ENCODE results near the gene CNTNAP3.
"Not testable (repeated sequence)": the region's sequence is repeated elsewhere in the genome, so short reads cannot be mapped to it uniquely, and the experiment has no call there.

Gene CNTNAP3

DNA sequence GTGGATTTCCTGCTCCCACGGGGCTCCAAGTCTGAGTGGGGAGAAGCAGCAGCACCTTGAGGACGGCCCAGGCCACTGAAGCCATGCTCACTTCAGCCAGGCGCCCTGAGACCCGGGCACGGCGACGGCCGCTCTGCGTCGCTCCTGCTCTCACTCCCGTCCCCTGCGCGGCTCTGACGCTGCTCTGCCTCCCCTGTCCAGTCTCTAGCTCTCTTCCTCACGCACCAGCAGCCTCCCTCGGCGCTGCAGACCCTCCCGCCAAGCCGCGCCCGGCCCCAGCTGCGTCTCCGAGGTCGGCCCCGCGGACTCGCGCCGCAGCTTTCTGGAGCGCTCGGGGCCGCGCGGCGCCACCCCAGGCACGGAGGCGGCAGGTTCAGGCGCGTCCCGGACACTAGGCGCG, at the start of gene CNTNAP3:
CNTNAP3 (minus strand) TSS at position 188 of the 400 bp plus-strand sequence; CDS start at position 85, 103 bp downstream.
- peak; percentile 19 for DNase-seq

DNA sequence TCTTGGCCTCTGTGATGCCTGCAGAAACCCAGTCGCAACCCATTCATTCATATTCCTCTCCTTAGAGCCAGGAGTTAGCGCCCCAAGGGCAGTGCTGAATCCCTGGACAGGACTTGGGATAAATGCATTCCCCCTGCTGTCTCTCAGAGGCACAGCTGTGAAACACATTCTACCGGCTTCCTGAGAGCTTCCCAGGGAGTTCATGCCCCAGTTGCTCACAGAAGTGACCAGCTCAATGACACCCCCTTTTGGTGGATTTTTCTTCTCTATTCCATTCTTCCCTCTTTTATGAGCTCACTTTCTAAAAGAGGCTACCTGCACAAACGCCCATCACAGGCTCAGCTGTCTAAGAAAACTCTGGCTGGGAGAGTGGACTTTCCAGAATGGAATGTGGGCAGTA, 8.0 kb downstream of the CNTNAP3 start:
- DNase-seq: not testable (repeated sequence)

GRCh38 chr9:39242513-39242912, 45.5 kb downstream of the CNTNAP3 start:
- not testable (repeated sequence) for DNase-seq

DNA sequence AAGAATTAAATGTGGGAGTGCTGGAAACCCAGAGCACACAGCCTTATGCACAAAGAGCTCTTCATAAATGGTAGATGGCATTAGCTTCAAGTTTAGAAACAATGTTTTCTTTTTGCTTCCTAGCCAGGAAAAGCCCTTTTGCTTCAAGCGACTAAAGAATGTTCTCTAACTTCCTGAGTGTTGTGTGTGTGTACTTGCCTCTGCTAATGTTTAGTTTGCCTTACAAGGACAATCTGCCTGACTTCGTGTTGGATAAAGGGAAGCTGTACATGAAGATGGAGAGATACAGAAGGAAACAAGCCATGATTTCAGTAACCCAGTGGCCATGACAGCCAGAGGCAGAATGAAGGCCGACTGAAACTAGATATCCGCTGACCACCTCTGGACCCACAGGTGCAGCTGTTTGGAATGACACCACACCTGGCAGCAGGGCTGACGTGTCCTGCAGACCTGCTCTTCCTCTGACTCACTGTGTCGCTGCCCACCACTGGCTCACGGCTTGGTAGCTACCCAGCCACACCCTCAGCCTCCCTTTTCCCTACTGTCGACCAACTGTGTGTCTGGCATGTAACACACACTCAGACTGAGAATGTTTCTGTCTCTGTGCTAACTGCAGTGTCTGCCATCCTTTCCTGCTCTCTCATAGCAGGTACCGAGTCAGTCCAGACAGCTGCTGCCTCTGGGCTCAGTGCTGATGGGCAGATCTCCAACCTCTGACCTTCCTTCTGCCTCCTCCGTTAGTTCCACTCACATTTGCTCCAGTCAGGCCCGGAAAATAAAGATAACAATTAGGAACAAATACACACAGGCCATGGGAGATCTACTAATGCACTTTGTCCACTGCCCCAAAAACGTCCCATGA, 55.6 kb downstream of the CNTNAP3 start:
- DNase-seq: not testable (repeated sequence)

DNA sequence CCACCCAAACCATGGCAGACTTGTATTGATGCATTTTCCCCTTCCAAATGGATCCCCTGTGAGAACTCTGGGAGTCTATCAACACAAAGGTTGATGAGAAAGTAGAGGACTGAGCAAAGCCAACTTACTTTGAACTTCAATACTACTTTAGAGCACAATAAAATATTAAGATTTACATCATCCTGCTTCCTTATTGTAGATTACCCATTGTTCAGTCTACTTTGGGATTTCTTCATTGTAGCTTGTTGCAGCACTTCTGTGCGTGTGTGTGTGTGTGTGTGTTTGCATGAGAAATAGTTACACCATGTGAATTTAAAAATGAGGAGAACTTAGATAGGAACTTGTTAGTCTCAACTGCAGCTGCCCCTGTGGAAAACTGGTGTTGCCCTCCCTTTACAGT, 72.0 kb downstream of the CNTNAP3 start:
- DNase-seq: not testable (repeated sequence)

- DNase-seq: not testable (repeated sequence)
Observed at GRCh38 chr9:39209773-39210172, 78.2 kb downstream of the CNTNAP3 start.

- DNase-seq: not testable (repeated sequence)
Observed at GRCh38 chr9:39206643-39207042, 81.3 kb downstream of the CNTNAP3 start.

DNA sequence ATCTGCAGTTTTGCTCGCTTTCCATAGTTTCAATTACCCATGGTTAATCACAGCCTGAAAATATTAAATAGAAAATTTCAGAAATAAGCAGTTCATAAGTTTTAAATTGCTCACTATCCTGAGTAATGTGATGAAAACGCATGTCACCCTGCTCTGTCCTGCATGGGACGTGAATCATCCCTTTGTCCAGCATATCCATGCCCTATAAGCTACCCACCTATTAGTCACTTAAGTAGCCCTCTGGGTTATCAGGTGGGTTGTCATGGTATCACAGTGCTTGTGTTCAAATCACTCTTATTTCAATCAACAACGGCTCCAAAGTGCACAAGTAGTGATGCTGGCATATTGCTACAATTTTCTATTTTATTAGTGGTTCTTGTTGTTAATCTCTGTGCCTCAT, 82.1 kb downstream of the CNTNAP3 start:
- DNase-seq: not testable (repeated sequence)

DNA sequence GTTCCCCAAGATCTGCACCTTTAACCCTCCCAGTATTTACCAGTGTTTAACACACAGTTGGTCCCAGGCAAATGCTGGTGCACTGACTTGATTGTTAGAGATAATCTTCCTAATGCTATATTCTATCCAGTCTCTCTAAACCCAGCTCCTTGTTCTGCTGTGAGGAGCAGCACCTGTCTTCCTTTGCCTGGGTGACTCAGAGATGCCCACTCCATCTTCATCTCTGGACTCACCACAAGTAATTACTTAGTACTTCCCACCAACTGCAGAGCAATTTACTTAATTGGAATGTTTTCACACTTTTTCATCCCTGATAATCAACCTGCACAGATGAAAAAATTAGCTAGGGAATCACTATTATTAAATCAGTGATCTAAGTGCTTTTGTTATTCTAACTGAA, 87.6 kb downstream of the CNTNAP3 start:
- DNase-seq: not testable (repeated sequence)

GRCh38 chr9:39198000-39198709, 89.8 kb downstream of the CNTNAP3 start:
- DNase-seq: not testable (repeated sequence)

DNA sequence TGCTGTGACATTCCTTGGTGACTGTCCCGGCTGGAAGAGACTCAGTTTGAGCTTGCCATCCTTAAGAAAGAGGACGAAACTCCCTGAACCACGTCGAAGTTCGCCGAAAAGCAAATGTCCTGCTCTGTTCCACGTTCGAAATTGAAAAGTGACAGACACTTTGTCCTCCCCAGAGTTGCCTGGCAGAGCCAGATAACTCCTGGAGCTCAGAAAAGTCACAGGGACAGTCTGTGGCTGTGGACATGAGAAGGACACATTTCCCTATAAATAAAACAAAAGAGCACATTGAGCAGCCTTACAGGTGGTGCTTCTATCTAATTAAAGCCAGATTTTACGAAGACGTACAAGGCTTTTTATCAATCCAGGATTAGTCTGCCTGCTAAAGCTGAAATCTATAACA, 116.6 kb downstream of the CNTNAP3 start:
- DNase-seq: not testable (repeated sequence)

DNA sequence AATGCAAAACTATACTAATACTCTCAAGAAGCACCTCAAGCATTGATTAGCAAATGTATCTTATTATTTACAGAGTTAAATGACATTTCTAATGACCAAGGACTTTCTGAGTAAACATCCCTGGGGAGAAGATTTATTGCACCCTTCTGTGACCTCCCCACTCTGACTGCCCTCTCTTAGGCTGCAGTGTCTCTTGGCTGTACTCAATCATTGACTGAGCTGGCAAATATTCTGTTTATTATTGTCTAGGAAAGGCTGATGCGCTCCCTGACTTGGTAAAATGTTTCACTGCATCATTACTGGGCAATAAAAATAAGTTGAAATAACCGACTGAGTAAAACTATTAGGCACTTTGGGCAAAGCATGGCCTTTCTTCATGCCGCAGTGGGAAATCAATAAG, 130.3 kb downstream of the CNTNAP3 start:
- not testable (repeated sequence) for DNase-seq

GRCh38 chr9:39132826-39133552, 155.0 kb downstream of the CNTNAP3 start:
- not testable (repeated sequence) for DNase-seq

DNA sequence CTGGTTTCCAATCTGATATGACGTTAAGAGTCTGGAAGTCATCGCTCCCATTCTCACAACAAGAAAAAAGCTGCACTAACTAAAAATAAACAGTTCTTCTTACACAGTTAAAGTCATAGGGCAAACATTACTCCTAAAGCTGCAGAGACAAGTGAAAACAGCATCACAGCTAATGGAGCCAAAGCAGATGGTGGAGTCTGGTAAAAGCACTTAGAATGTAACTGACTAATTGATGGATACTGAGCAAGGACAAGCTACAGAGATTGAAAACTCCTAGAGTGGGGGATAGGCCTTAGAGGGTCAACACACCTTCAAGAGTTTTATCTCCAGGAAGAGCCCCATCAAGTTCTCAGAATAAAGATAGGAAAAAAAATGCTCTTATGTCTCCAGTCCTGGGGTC, 166.6 kb downstream of the CNTNAP3 start:
- DNase-seq: not testable (repeated sequence)

- not testable (repeated sequence) for DNase-seq
Observed at GRCh38 chr9:39111746-39112145, 176.2 kb downstream of the CNTNAP3 start.

DNA sequence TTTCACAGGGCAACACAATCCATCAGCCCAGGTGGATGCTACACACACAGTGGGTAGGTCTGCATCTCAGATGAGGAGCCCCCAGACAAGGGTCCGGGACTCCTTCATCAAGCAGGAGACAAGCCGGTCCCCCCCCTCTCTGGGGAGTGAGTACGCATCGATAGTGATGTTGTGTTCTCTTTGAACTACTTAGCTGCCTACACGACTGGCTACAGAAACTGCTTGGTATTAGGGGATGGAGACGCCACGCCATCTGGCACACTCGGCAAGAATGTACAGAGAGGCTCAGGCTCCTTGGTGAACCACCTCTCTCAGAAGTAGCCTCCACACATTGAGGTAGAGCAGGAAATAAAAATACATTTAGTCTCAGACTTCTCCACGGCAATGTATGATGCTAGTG, 179.8 kb downstream of the CNTNAP3 start:
- no peak for DNase-seq

GRCh38 chr9:39097208-39097607, 190.8 kb downstream of the CNTNAP3 start:
- DNase-seq: not testable (repeated sequence)

GRCh38 chr9:39085311-39085710, 202.7 kb downstream of the CNTNAP3 start:
- not testable (repeated sequence) for DNase-seq

GRCh38 chr9:39082574-39082973, 205.4 kb downstream of the CNTNAP3 start:
- DNase-seq: not testable (repeated sequence)

- not testable (repeated sequence) for DNase-seq
Observed at GRCh38 chr9:39080081-39080480, 207.9 kb downstream of the CNTNAP3 start.

DNA sequence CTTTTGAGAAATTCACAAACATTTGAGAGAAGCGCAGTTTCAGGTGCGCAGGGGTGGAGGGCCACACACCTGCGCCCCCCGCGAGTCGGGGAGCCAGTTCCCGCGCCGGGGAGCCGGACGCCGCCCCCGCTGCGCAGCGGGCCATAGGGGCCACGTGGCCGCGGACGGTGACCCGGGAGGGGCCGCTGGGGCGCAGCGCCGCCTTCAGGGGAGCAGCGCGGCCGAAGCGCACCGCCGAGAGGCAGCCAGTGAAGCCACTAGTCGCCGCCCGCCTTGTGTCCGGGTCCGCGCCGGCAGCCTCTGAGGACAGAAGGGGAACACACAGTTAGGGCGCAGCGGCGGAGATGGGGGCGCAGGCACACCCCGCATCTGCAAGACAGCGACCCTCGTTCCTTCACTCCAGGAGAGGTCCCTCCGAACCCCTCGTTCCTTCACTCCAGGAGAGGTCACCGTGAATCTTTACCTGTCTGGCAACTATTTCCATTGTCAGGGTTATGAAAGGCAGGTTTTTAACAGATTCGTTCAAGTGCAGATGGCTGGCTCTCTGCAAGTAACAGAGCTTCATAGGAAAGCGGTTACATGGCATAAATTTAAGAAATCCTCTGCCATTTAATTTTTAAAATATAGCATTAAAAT, 209.2 kb downstream of the CNTNAP3 start:
- DNase-seq: not testable (repeated sequence)

DNA sequence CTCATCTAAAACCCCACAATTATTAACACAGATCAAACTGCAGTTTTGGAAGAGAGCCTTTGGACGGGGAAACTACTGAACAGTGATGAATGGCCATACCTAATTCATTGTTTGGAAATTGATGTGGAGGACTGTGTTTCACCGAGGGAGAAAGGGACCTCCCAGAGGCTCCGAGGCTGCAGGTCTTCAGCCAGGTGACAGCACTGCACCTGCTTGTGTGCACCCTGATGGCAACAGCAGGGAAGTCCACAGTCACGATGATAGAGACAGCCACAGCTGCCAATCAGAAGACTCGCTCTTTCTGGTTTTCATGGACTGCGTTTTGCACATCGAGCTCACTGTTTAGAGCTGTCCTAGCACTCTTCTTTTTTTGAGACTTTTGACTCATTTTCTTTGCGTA, 214.4 kb downstream of the CNTNAP3 start:
- DNase-seq: not testable (repeated sequence)

- DNase-seq: not testable (repeated sequence)
Observed at GRCh38 chr9:39067683-39068082, 220.3 kb downstream of the CNTNAP3 start.

All from left hindlimb (tissue), 1 donor.